GM18498 (cell line): ENCODE data around the gene SLC45A3.

Experiments
- ATAC-seq: cut with Tn5 transposase; IDR thresholded peaks from one replicate; pipeline ENCODE4 v1.9.1; 2021; ENCODE audit warnings: mild to moderate bottlenecking, moderate library complexity; ENCODE audit not compliant: unreplicated experiment

The SLC45A3 gene

GRCh38 chr1:205701891-205702290 is 21.6 kb upstream of the SLC45A3 start:
- no peak for ATAC-seq

- no peak for ATAC-seq
Observed at GRCh38 chr1:205701420-205701819, 21.1 kb upstream of the SLC45A3 start.

- no peak for ATAC-seq
Observed at GRCh38 chr1:205700865-205701401, 20.6 kb upstream of the SLC45A3 start.

- ATAC-seq = no peak
Observed at GRCh38 chr1:205699416-205699815, 19.1 kb upstream of the SLC45A3 start.

GRCh38 chr1:205698921-205699320 is 18.6 kb upstream of the SLC45A3 start:
- ATAC-seq = no peak

GRCh38 chr1:205693421-205693991 is 13.2 kb upstream of the SLC45A3 start:
- no peak for ATAC-seq

GRCh38 chr1:205692423-205692822 is 12.1 kb upstream of the SLC45A3 start:
- no peak for ATAC-seq

- no peak for ATAC-seq
Observed at GRCh38 chr1:205690122-205690756, 9.9 kb upstream of the SLC45A3 start.

GRCh38 chr1:205689479-205689878 is 9.2 kb upstream of the SLC45A3 start:
- ATAC-seq = no peak

GRCh38 chr1:205688171-205689080 is 8.1 kb upstream of the SLC45A3 start:
- ATAC-seq = no peak

GRCh38 chr1:205687242-205687641 is 6.9 kb upstream of the SLC45A3 start:
- ATAC-seq = no peak

- ATAC-seq = no peak
Observed at GRCh38 chr1:205681364-205681763, 1.1 kb upstream of the SLC45A3 start.

GRCh38 chr1:205678286-205679111 is 1.8 kb downstream of the SLC45A3 start:
- no peak for ATAC-seq

- ATAC-seq = no peak
Observed at GRCh38 chr1:205677167-205677566, 3.1 kb downstream of the SLC45A3 start.

GRCh38 chr1:205676597-205676996 is 3.7 kb downstream of the SLC45A3 start:
- no peak for ATAC-seq

GRCh38 chr1:205676002-205676401 is 4.3 kb downstream of the SLC45A3 start:
- ATAC-seq = no peak

GRCh38 chr1:205675247-205675646 is 5.1 kb downstream of the SLC45A3 start:
- ATAC-seq = no peak

GRCh38 chr1:205672970-205673369 is 7.3 kb downstream of the SLC45A3 start:
- no peak for ATAC-seq

GRCh38 chr1:205672395-205672889 is 7.9 kb downstream of the SLC45A3 start:
- ATAC-seq = no peak

- no peak for ATAC-seq
Observed at GRCh38 chr1:205670611-205671430, 9.5 kb downstream of the SLC45A3 start.
